ENCODE measurements around the gene IL6ST.

DNA sequence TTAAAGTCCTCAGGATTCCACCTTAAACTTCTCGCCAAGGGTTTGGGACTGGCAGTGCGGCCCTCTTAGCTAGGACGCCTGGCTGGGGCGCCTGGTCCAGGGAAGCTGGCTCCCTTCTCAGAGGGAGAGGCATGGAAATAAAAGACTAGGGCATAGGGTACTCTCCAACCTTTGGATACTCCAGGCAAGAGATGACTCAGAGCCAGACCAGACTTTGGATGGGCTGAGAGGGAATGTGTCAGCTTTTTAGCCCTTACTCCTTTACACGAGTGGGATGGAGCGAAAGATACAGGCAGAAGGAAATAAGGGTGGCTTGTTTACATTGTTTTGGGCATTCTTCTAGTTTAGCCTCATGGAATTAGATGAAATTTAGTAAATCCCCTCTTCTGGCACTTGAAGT lies 95.4 kb downstream of the IL6ST start:
- no peak for TF ChIP-seq CTCF (IDR thresholded peaks at IDR 0.05)
- no peak for TF ChIP-seq POLR2A (IDR thresholded peaks at IDR 0.05)

All from transverse colon (tissue), 3 donors.